Fibroblast of skin of back (primary cell): Measurements from ENCODE around the gene KCTD11.
"Not testable (repeated sequence)": the region's sequence is repeated elsewhere in the genome, so short reads cannot be mapped to it uniquely, and the experiment has no call there.

Experiments
- DNase-seq: peaks from one replicate; pipeline ENCODE4 v3.0.0-alpha.2; 2013

The KCTD11 gene

GRCh38 chr17:7346761-7347614, 5.0 kb upstream of the KCTD11 start:
- DNase-seq, result no peak

DNA sequence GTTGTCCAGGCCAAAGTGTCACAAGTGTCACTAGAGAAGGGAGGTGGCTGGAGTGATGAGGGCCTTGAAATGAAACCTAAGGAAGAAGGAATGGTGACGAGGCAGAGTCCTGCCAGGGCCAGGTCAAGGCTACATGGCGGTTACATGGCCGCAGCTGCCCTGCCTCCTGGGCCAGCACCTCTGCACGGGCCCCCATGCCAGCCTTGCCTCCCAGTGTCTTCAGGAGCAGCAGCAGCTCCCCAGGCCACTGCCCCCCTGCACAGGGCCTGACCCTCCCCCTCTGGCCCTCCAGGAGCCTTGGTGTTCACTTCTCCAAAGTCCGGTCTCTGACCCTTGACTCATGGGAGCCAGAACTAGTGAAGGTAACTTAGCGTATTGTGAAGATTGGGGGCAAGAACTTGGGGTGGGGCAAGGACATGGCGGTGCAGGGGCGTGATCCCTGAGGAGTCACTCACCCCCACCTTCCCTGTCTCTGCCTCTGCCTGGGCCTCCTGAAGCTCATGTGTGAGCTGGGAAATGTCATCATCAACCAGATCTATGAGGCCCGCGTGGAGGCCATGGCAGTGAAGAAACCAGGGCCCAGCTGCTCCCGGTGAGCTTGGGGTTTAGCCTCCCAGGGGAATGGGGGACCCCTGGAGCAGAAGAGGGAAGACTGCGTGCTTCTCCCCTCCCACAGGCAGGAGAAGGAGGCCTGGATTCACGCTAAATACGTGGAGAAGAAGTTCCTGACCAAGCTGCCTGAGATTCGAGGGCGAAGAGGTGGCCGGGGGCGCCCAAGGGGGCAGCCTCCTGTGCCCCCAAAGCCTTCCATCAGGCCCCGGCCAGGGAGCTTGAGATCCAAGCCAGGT, 4.1 kb upstream of the KCTD11 start:
- DNase-seq, result no peak

DNA sequence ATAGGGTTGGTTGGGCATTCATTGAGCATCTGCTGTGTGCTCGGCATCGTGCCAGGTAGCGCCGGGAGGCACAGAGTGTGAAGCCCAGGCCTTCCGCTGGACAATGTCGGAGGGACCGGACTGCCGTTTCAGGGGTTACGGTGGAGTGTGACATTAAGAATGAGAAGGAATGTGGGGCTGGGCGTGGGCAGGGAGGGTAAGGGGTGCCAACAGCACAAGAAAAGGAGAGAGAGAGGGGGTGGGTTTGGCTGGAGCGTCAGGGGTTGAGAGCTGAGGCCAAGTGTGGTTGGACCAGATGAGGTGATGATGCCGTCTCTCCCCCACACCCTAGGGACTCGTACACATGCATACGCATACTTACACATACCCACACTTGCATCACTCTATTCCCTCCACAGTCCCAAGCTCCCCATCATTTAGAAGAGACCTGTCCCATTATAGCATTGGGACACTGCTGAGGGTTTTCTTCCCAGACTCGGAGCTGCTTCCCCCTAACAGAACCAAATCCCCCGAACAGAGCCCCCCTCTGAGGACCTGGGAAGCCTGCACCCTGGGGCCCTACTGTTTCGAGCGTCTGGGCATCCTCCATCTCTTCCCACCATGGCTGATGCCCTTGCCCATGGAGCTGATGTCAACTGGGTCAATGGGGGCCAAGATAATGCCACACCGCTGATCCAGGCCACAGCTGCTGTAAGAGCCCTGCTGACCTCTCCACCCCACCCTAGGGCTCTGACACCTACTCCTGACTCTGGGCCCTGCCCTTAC, 3.3 kb upstream of the KCTD11 start:
- DNase-seq, result peak; percentile 40

GRCh38 chr17:7352503-7352889, 534 bp downstream of the KCTD11 start:
- DNase-seq, result no peak

GRCh38 chr17:7352910-7353635, 1.1 kb downstream of the KCTD11 start:
- no peak for DNase-seq

- DNase-seq, result peak; percentile 55
Measured at GRCh38 chr17:7354262-7354843, 2.4 kb downstream of the KCTD11 start.

DNA sequence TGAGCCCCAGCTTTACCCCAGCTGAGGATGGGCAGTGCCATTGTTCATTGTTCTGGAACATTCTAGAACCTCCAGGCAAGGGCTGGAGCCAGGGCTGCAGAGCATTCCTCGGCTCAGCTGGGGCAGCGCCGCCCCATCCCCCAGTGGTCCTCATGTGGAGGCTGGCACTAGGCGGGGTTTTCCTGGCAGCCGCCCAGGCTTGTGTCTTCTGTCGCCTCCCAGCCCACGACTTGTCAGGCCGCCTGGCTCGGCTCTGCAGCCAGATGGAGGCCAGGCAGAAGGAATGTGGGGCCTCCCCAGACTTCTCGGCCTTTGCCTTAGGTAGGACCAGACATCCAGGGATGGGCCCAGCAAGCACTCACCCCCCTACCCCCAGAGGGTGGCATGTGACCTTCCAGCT, 3.1 kb downstream of the KCTD11 start, which contains the start of gene TMEM95:
TSS of gene TMEM95 (plus strand) at position 104 of the 400 bp plus-strand sequence. CDS start at position 153, 49 bp downstream.
- peak; percentile 72 for DNase-seq

GRCh38 chr17:7355573-7355972, 3.6 kb downstream of the KCTD11 start:
- DNase-seq, result no peak

DNA sequence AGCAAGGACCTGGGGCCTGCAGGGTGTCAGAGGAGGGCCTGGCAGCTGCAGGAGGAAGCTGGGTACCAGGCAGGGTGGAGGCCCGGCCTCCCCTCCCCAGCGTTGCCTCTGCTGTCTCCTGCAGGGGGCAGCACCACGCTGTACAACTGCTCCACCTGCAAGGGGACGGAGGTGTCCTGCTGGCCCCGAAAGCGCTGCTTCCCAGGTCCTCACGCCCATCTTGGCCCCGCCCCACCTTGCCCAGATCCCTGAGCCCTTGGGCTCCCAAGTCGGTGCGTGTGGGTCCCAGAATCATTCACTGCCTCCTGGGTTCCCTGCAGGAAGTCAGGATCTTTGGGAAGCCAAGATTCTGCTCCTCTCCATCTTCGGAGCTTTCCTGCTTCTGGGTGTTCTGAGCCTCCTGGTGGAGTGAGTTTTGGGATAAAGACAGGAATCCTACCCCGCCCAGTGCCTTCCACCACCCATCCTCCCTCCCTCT, 4.1 kb downstream of the KCTD11 start:
- peak; percentile 66 for DNase-seq

GRCh38 chr17:7356756-7357155, 4.8 kb downstream of the KCTD11 start:
- no peak for DNase-seq

DNA sequence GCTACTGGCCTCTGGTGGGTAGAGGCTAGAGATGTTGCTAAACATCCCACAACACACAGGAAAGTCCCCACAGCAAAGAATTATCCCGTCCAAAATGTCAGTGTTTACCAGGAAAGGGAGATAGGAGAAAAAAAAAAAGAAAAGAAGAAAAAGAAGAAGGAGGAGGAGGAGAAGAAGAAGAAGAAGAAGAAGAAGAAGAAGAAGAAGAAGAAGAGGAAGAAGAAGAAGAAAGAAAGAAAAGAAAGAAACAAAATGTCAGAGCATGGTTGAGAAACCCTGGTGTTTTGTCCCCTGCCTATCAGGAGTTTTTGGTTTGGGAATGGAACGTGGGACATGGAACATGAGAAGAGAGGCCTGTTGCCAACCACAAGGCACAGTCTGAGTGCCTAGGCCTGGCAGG, 5.4 kb downstream of the KCTD11 start:
- DNase-seq, result no peak

GRCh38 chr17:7361906-7362305, 9.9 kb downstream of the KCTD11 start:
- DNase-seq, result no peak

GRCh38 chr17:7363311-7363710, 11.3 kb downstream of the KCTD11 start:
- peak; percentile 24 for DNase-seq

DNA sequence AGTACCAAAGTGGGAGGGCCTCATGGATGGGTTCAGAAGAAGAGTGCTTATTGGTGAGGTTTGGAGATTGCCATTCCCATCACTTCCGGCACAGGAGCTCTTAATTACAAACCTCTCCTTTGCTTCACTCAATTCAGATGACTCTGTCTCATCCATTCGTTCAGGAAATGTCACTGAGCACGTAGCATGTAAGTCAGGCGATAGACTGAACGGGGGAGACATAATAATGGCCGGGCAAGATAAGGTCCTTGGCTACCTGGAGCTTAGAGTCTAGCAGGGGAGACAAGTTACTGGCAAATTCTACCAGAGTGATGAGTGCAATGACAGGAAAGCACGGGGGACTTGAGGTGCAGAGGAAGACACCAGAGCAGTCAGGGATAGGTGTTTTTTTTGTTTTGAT, 14.0 kb downstream of the KCTD11 start:
- not testable (repeated sequence) for DNase-seq

DNA sequence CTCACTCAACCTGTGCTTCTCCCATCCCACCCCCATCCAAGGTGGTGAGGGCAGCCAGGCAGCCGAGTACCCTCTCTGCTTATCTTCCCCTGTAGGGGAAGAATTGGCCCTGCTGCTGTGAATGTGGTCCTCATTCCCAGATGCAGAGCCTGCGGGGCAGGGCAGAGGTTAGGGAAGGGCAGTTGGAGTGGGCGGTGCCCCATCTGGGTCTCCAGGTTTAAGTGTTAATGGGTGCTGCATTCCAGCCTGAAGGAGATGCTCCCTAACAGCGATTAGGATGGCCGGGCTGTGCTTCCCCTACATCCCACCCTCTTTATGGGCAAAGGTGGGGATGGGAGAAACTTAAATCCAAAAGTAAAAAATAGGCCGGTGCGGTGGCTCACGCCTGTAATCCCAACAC, 15.1 kb downstream of the KCTD11 start:
- DNase-seq, result no peak

DNA sequence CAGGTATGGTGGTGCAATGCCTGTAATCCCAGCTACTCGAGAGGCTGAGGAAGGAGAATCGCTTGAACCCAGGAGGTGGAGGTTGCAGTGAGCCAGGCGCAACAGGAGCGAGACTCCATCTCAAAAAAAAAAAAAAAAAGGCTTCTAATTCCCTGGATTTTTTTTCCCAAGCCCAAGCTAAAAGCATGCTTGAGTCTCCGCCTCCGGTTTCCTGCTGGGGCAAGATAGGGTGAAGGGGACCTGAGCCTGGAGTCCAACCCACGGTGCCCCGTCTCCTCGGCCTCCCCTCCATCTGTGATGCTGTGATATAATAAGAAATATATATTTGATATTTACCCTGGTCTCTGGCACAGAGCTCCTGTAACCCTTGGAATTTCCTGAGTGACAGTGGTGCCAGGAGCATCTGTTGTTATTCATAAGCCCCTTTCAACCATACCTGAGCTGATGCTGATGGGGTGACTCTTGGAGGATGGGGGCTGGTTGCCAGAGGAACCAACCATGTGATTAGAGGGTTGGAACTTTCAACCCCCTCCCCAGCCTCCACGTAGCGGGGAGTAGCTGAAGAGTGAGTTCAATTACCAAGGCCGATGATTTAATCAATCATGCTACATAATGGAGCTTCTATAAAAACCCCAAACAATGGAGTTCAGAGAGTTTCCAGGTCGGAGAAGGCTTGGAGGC, 16.1 kb downstream of the KCTD11 start:
- DNase-seq, result no peak

GRCh38 chr17:7368599-7368994, 16.6 kb downstream of the KCTD11 start:
- DNase-seq, result not testable (repeated sequence)

DNA sequence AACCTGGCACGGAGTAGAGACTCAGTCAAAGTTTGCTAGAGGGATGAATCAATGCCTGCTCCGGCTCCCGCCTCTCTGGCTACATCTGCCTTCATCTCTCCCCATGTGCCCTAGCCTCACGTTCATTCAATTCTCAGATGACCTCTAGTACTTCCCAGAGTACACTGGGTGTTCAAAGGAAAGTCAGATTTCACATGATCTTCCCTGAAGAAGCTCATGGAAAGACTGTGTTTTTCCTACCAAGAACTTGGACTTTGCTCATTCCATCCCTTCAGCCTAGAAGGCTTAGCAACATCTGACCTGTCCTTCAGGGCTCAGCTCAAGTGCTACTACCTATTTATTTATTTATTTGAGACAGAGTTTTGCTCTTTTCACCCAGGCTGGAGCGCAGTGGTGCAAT, 17.9 kb downstream of the KCTD11 start:
- DNase-seq, result no peak

GRCh38 chr17:7370853-7371252, 18.9 kb downstream of the KCTD11 start:
- DNase-seq, result no peak

DNA sequence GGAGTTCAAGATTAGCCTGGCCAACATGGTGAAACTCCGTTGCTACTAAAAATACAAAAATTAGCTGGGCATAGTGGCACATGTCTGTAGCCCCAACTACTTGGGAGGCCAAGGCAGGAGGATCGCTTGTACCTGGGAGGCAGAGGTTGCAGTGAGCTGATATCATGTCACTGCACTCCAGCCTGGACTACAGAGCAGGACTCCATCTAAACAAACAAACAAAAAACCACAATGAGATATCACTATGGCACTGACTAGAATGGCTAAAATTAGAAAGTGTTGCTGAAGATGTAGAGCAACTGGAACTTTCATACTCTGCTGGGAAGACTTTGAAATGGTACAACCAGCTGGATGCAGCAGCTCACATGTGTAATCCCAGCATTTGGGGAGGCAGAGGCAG, 22.4 kb downstream of the KCTD11 start:
- no peak for DNase-seq

- no peak for DNase-seq
Measured at GRCh38 chr17:7379134-7379533, 27.2 kb downstream of the KCTD11 start.
